Activated CD8-positive, alpha-beta T cell treated with anti-CD3 and anti-CD28 coated beads for 36 hours (primary cell): ENCODE measurements around the gene IL13RA2. TPM values are rescaled to one million over a fixed set of nuclear protein-coding genes. Genes with fewer than 3 reads are reported as not detected.

Source experiments
- ATAC-seq: fragments of 200-7000 bp; cut with Tn5 transposase; one replicate; pipeline ENCODE4 v1.10.0; 2021; ENCODE audit warnings: mild to moderate bottlenecking, moderate library complexity
- CTCF ChIA-PET: fragments of 350-600 bp; sonication (Branson Sonifier 250); formaldehyde crosslinking; loops from one replicate; lab custom pipeline; 2021; ENCODE audit warnings: antibody characterized with exemption; lab: Charles Lee
- POLR2A ChIA-PET: fragments of 350-600 bp; sonication (Branson Sonifier 250); formaldehyde crosslinking; loops from one replicate; lab custom pipeline; 2021; ENCODE audit warnings: antibody characterized with exemption; lab: Charles Lee
- DNase-seq: peaks from one replicate; pipeline ENCODE4 v3.0.0-alpha.2; 2020
- H3K27ac Mint-ChIP-seq: one replicate; pipeline ENCODE4 v1.8.0; 2021; ENCODE audit warnings: mild to moderate bottlenecking, mixed read lengths
- H3K27me3 Mint-ChIP-seq: one replicate; pipeline ENCODE4 v1.8.0; 2021; ENCODE audit warnings: mixed read lengths
- H3K36me3 Mint-ChIP-seq: one replicate; pipeline ENCODE4 v1.8.0; 2021; ENCODE audit warnings: low read depth, mixed read lengths
- H3K4me1 Mint-ChIP-seq: one replicate; pipeline ENCODE4 v1.8.0; 2021; ENCODE audit warnings: low read depth, mixed read lengths
- H3K4me3 Mint-ChIP-seq: one replicate; pipeline ENCODE4 v1.8.0; 2021; ENCODE audit warnings: mild to moderate bottlenecking, moderate library complexity, mixed read lengths
- H3K9me3 Mint-ChIP-seq: one replicate; pipeline ENCODE4 v1.8.0; 2021; ENCODE audit warnings: mixed read lengths
- CTCF ChIP-seq: fragments of 200-600 bp; IDR thresholded peaks from one replicate; pipeline ENCODE4 v1.8.0; 2022; ENCODE audit warnings: antibody characterized with exemption, mild to moderate bottlenecking
- intact Hi-C: fragments of 100-400 bp; cut with micrococcal nuclease; formaldehyde crosslinking; loops from one replicate; pipeline ENCODE4 v1.10.0; 2022
- total RNA-seq, 2 experiments: library from RNA; stranded (reverse); gene quantifications; one replicate each; pipeline ENCODE4 v1.2.3, GENCODE V29; 2021

IL13RA2 gene
- total RNA-seq, 2 experiments from 2014 or later = not detected

GRCh38 chrX:114959729-114960128 is 57.7 kb downstream of the IL13RA2 start:
- Mint-ChIP-seq H3K27ac (no peak overlapping the region), H3K27me3 (no peaks in the 10 kb centered on the region), H3K36me3 (no peaks in the 10 kb centered on the region), H3K4me1 (no peaks in the 10 kb centered on the region), H3K4me3 (no peak overlapping the region), H3K9me3 (no peaks in the 10 kb centered on the region)
- ChIA-PET POLR2A (no interaction called here), CTCF (no interaction called here)
- intact Hi-C loops = no loop called here
- no peak for DNase-seq
- ATAC-seq = no peak
- no peak for TF ChIP-seq CTCF

Other genes starting within 250 kb of the IL13RA2 start
- gene RBMXL3, start 171.8 kb upstream of the IL13RA2 start, total RNA-seq = not detected
- gene LRCH2, start 216.5 kb upstream of the IL13RA2 start, total RNA-seq = not detected